ENCODE measurements around the gene PTPRF.

PTPRF gene

DNA sequence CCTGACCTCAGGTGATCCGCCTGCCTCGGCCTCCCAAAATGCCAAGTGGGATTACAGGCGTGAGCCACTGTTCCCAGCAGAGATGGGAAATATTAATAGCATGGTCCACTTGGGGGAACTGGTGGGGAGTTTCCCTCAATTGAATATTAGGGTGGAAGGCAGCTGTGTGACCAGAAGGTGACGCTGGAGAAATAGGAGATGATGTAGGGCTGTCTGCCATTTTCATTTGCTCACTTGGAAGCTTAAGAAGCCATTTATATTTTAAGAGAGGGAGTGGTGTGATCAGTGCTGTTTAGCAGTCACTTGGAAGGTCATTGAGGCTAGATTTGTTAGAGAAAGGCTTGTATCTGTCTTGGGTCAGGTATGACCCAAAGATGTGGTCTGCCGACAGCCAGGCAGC, 139.2 kb downstream of the PTPRF start:
- no peak for DNase-seq (ENCODE audit: low spot score)

DNA sequence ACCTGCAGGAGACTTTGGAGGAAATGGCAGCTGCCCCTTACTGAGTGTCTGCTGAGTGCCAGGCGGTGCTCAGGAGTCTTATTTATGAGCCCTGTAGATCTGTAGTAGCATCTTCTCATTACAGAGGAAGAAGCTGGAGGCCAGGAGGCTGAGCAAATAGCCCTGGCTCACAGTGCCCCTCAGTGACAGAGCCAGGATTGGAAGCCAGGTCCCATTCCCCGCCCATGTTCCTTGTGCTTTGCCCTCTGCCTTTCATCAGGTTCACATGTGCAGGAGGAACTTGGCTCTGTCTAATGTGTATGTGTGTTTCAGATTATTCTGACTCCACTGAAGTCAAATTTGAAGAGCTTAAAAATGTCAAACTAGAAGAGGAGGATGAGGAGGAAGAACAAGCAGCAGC, 140.5 kb downstream of the PTPRF start:
- DNase-seq (ENCODE audit: low spot score): no peak

DNA sequence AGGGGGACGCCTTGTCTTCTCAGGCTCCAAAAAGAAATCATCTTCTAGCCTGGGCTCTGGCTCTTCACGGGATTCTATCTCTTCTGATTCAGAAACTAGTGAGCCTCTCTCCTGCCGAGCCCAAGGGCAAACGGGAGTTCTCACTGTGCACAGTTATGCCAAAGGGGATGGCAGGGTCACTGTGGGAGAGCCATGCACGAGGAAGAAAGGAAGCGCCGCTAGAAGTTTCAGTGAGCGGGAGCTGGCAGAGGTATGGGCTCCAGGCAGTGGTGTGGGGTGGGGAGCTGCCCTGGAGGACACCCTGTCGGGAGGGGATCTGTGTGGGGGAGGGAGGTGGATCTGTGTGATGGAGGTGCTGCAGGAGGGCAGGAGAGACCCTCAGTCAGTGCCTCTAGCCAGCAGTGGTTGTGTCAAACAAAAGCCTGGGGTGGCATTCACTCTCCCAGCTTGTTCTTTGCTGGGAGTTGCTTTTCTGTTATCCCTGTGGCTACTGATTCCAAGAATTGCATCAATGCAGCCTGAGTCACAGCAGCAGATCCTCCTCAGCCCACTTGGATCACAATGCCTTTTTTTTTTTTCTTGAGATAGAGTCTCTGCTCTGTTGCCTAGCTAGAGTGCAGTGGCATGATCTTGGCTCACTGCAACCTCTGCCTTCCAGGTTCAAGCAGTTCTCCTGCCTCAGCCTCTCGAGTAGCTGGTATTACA, 141.1 kb downstream of the PTPRF start:
- no peak for DNase-seq (ENCODE audit: low spot score)

DNA sequence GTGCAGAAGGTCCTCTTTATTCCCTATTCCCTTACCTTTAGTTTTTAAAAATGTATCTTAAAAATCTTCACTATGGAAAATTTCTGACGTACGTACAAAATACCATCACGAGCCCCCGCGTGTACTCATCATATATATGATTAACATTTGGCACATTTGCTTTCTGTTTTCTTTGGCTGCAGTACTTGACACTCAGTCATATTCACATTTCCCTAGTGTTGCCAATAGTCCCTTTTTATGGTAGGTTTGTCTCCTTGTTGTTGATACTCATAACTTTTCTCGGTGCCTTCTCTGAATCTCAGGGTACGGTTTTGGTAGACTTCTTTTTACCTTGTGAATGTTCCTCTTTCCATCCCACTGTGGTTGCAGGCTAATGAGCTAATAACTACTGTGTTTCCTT, 142.6 kb downstream of the PTPRF start:
- DNase-seq (ENCODE audit: low spot score): no peak
